ENCODE results near the gene ZFP69B. TPM values are rescaled to one million over a fixed set of nuclear protein-coding genes. Genes with fewer than 3 reads are reported as not detected.

ZFP69B gene
- total and polyA plus RNA-seq, 2 experiments from 2014 or later, result 5.2 to 10.8 TPM

DNA sequence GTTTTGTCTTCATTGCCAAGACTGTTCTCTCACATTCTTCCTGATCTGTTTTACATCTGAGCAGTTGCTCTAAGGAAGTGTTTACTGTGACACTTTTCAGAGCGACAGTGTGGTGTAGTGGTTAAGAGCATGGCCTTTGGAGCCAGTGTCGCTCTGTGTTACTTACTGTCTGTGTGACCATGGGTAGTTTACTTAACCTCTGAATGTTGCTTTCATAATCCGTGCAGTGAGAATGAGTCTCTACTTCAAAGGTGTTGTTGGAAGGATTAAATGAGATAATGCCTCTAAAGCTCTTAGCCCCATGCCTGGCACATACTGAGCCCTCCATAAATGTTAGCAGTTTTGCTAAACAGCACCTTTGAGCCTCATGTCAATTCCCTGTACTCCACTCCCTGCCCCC lies 35.9 kb upstream of the ZFP69B start:
- Mint-ChIP-seq H3K4me3 (no peak overlapping the region), H3K27ac (no peak overlapping the region), H3K9me3 (no peaks in the 10 kb centered on the region), H3K4me1 (peaks cover 4% of the 10 kb centered on the region), H3K36me3 (ENCODE audit: low read depth) (no peaks in the 10 kb centered on the region), H3K27me3 (ENCODE audit: insufficient read depth, low read depth, poor library complexity) (peaks cover 2% of the 10 kb centered on the region)
- no peak overlapping the region for H3K4me3 ChIP-seq
- H3K79me2 ChIP-seq (replicated peaks; ENCODE audit: insufficient read depth), result no peaks in the 10 kb centered on the region
- no peaks in the 10 kb centered on the region for H3F3A ChIP-seq (replicated peaks; ENCODE audit: low read depth)
- no peak overlapping the region for H2AFZ ChIP-seq
- no peaks in the 10 kb centered on the region for H3K36me3 ChIP-seq (ENCODE audit: insufficient read depth)
- no peaks in the 10 kb centered on the region for H3K9me2 ChIP-seq (ENCODE audit: insufficient read depth)
- no peaks in the 10 kb centered on the region for H4K20me1 ChIP-seq (replicated peaks; ENCODE audit: insufficient read depth)
- no peak overlapping the region for H3K27ac ChIP-seq (ENCODE audit: low read depth)
- no peak for ATAC-seq
- H3K27me3 ChIP-seq (ENCODE audit: insufficient read depth), result no peaks in the 10 kb centered on the region
- TF ChIP-seq EZH2 (IDR thresholded peaks at IDR 0.05; ENCODE audit: low read depth, unreplicated experiment) (no peak), ZNF114 (CRISPR knock-in tag; IDR thresholded peaks at IDR 0.05) (no peak), POLR2AphosphoS5 (IDR thresholded peaks at IDR 0.05; ENCODE audit: low read depth) (no peak), EZH2phosphoT487 (IDR thresholded peaks at IDR 0.05; ENCODE audit: unreplicated experiment) (no peak), STAT1 (IDR thresholded peaks at IDR 0.05; ENCODE audit: unreplicated experiment) (no peak), CREB1 (CRISPR knock-in tag; IDR thresholded peaks at IDR 0.05; ENCODE audit: low read depth) (no peak), ZNF331 (CRISPR knock-in tag; IDR thresholded peaks at IDR 0.05; ENCODE audit: low read depth) (no peak), JUNB (IDR thresholded peaks at IDR 0.05; ENCODE audit: unreplicated experiment) (no peak), NANOG (IDR thresholded peaks at IDR 0.05; ENCODE audit: borderline replicate concordance) (no peak)
- TF ChIP-seq, protein P1, sequence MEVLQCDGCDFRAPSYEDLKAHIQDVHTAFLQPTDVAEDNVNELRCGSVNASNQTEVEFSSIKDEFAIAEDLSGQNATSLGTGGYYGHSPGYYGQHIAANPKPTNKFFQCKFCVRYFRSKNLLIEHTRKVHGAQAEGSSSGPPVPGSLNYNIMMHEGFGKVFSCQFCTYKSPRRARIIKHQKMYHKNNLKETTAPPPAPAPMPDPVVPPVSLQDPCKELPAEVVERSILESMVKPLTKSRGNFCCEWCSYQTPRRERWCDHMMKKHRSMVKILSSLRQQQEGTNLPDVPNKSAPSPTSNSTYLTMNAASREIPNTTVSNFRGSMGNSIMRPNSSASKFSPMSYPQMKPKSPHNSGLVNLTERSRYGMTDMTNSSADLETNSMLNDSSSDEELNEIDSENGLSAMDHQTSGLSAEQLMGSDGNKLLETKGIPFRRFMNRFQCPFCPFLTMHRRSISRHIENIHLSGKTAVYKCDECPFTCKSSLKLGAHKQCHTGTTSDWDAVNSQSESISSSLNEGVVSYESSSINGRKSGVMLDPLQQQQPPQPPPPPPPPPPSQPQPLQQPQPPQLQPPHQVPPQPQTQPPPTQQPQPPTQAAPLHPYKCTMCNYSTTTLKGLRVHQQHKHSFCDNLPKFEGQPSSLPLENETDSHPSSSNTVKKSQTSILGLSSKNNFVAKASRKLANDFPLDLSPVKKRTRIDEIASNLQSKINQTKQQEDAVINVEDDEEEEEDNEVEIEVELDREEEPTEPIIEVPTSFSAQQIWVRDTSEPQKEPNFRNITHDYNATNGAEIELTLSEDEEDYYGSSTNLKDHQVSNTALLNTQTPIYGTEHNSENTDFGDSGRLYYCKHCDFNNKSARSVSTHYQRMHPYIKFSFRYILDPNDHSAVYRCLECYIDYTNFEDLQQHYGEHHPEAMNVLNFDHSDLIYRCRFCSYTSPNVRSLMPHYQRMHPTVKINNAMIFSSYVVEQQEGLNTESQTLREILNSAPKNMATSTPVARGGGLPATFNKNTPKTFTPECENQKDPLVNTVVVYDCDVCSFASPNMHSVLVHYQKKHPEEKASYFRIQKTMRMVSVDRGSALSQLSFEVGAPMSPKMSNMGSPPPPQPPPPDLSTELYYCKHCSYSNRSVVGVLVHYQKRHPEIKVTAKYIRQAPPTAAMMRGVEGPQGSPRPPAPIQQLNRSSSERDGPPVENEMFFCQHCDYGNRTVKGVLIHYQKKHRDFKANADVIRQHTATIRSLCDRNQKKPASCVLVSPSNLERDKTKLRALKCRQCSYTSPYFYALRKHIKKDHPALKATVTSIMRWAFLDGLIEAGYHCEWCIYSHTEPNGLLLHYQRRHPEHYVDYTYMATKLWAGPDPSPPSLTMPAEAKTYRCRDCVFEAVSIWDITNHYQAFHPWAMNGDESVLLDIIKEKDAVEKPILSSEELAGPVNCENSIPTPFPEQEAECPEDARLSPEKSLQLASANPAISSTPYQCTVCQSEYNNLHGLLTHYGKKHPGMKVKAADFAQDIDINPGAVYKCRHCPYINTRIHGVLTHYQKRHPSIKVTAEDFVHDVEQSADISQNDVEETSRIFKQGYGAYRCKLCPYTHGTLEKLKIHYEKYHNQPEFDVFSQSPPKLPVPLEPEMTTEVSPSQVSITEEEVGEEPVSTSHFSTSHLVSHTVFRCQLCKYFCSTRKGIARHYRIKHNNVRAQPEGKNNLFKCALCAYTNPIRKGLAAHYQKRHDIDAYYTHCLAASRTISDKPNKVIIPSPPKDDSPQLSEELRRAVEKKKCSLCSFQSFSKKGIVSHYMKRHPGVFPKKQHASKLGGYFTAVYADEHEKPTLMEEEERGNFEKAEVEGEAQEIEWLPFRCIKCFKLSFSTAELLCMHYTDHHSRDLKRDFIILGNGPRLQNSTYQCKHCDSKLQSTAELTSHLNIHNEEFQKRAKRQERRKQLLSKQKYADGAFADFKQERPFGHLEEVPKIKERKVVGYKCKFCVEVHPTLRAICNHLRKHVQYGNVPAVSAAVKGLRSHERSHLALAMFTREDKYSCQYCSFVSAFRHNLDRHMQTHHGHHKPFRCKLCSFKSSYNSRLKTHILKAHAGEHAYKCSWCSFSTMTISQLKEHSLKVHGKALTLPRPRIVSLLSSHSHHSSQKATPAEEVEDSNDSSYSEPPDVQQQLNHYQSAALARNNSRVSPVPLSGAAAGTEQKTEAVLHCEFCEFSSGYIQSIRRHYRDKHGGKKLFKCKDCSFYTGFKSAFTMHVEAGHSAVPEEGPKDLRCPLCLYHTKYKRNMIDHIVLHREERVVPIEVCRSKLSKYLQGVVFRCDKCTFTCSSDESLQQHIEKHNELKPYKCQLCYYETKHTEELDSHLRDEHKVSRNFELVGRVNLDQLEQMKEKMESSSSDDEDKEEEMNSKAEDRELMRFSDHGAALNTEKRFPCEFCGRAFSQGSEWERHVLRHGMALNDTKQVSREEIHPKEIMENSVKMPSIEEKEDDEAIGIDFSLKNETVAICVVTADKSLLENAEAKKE (CRISPR knock-in tag; IDR thresholded peaks at IDR 0.05), result no peak
- TF ChIP-seq, protein P2, sequence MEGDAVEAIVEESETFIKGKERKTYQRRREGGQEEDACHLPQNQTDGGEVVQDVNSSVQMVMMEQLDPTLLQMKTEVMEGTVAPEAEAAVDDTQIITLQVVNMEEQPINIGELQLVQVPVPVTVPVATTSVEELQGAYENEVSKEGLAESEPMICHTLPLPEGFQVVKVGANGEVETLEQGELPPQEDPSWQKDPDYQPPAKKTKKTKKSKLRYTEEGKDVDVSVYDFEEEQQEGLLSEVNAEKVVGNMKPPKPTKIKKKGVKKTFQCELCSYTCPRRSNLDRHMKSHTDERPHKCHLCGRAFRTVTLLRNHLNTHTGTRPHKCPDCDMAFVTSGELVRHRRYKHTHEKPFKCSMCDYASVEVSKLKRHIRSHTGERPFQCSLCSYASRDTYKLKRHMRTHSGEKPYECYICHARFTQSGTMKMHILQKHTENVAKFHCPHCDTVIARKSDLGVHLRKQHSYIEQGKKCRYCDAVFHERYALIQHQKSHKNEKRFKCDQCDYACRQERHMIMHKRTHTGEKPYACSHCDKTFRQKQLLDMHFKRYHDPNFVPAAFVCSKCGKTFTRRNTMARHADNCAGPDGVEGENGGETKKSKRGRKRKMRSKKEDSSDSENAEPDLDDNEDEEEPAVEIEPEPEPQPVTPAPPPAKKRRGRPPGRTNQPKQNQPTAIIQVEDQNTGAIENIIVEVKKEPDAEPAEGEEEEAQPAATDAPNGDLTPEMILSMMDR (conservative IDR thresholded peaks at IDR 0.05; ENCODE audit: low read depth in 2 of 2), result no peak
- TF ChIP-seq, protein P3, sequence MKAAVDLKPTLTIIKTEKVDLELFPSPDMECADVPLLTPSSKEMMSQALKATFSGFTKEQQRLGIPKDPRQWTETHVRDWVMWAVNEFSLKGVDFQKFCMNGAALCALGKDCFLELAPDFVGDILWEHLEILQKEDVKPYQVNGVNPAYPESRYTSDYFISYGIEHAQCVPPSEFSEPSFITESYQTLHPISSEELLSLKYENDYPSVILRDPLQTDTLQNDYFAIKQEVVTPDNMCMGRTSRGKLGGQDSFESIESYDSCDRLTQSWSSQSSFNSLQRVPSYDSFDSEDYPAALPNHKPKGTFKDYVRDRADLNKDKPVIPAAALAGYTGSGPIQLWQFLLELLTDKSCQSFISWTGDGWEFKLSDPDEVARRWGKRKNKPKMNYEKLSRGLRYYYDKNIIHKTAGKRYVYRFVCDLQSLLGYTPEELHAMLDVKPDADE (IDR thresholded peaks at IDR 0.05), result no peak
- TF ChIP-seq, protein P4, sequence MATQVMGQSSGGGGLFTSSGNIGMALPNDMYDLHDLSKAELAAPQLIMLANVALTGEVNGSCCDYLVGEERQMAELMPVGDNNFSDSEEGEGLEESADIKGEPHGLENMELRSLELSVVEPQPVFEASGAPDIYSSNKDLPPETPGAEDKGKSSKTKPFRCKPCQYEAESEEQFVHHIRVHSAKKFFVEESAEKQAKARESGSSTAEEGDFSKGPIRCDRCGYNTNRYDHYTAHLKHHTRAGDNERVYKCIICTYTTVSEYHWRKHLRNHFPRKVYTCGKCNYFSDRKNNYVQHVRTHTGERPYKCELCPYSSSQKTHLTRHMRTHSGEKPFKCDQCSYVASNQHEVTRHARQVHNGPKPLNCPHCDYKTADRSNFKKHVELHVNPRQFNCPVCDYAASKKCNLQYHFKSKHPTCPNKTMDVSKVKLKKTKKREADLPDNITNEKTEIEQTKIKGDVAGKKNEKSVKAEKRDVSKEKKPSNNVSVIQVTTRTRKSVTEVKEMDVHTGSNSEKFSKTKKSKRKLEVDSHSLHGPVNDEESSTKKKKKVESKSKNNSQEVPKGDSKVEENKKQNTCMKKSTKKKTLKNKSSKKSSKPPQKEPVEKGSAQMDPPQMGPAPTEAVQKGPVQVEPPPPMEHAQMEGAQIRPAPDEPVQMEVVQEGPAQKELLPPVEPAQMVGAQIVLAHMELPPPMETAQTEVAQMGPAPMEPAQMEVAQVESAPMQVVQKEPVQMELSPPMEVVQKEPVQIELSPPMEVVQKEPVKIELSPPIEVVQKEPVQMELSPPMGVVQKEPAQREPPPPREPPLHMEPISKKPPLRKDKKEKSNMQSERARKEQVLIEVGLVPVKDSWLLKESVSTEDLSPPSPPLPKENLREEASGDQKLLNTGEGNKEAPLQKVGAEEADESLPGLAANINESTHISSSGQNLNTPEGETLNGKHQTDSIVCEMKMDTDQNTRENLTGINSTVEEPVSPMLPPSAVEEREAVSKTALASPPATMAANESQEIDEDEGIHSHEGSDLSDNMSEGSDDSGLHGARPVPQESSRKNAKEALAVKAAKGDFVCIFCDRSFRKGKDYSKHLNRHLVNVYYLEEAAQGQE (IDR thresholded peaks at IDR 0.05; ENCODE audit: unreplicated experiment), result no peak
- H3K4me2 ChIP-seq, result no peak overlapping the region
- no peak for DNase-seq (ENCODE audit: low spot score)
- H3K4me1 ChIP-seq (ENCODE audit: insufficient read depth), result peaks cover 2% of the 10 kb centered on the region; the same call in 1 of the 2 replicates

All from GM23338 (cell line).